GF-D8 (cell line): Measurements from ENCODE around the gene UFC1.

ENCODE experiments used
- DNase-seq: peaks from one replicate; lab custom pipeline; 2025; lab: John Stamatoyannopoulos, UW

Gene UFC1

DNA sequence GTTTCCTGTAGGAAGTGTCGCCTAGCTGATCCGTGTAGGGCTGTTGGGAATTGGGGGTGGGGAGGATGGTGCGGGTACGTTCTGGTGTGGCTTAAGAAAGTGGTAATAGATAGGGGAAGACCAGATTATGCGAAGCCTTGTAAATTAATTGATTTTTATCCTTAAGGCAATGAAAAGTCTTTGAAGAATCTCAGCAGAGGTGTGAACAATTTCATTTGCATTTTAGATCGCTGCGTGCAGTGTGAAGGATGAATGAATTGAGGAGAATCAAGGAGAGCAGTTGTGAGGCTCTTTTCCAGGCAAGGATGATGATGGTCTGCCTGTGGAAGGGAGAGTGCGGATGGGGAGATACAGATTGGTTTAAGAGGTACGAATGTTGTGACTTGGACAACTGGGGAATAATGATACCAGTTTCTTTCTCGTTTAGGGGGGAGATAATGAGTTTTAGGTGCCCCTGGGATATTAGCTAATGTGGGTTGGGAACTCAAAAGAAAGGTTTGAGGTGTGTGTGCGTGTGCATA, 20.5 kb upstream of the UFC1 start:
- no peak for DNase-seq

DNA sequence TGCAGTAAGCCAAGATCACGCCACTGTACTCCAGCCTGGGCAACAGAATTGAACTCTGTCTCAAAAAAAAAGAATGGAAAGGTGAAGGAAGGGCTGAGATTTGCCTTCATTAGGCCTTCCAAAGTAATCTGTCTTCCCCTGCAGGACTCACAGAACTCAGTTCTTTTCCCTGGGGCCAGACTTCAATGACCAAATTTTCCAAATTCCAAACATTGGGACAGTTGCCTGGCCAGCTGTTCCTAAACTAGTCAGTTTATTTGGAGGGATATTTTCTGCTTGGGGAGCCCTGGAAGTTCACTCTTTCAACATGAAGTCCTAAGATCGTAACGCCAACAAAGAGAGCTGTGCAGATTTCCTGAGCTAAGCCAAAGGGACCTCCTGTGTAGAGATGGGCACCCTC, 15.9 kb upstream of the UFC1 start:
- DNase-seq, result no peak

DNA sequence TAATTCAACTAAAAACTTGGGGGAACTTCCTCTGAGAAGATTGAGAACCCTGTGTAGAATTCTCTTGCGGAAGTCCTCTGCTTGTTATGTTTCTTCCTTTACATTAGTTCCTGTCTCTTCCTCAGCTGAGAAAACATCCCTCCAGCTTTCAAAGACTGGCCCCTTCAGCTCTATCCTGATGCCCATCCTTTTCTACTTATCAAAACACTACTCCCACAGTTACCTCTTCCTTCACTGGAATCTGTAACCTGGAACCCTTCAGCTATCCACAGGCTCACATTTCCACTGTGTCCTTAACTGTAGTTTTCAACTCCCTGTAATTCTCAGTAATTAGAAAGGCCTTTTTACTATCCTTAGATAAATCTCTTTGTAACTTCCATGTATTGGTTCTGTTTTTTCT, 15.3 kb upstream of the UFC1 start:
- DNase-seq, result no peak

DNA sequence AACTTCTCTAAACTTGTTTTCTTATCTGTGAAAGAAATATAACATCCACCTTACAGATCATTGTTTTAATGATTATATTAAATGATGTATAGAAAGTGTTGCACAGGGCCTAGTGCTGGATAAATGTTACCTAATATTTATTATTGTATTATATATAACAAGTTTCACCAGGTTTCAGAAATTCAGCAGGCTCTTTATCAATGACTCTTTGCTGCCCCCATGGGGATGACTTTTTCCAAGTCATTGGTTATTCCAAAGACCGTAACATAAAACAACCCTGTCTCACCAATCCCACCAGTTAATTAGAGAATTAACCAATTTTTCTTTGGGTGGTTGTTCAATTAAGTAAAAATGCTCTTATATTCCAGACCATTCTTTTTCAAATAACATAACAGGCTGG, 14.0 kb upstream of the UFC1 start:
- DNase-seq, result peak; percentile 16

DNA sequence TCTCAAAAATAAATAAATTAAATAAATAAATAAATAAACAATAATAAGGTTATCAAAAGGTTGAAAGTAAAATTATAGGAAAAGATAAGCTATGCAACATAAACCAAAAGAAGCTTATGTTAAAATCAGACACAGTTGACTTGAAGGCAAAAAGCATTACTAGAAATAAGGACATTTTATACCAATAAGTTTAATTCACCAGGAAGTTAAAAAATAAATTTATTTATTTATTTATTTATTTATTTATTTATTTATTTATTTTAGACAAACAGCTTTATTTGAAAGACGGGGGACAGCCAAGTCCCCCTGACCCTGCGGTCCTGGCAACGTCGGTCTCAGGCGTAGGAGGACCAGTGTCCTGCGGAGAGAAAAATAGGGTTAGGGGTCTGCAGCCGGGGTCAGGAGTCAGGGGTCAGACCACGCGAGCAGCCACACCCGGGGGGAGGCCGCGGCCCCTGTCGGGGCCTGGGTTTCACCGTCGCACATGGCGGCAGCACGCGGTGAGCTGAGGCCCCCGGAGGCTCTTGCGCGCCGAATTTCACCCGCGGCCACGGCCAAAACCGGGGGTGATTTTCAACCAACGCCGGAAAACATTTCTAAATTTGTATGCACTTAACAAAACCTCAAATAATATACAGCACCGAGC, 12.9 kb upstream of the UFC1 start:
- no peak for DNase-seq

DNA sequence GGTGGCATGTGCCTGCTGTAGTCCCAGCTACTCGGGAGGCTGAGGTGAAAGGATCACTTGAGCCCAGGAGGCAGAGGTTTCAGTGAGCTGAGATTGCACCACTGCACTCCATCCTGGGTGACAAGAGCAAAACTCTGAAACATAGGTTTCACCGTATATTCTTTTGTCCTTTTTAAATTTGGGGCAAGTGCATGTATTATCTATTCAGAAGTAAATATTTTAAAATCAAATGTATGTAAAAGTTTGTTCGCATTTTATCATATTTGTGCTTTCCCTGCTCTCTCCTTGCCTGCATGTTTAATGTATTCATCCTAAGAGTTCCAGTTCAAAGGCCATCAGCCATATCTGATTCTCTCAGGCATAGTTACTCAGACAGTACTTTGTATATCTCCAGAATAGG, 7.9 kb upstream of the UFC1 start:
- no peak for DNase-seq

DNA sequence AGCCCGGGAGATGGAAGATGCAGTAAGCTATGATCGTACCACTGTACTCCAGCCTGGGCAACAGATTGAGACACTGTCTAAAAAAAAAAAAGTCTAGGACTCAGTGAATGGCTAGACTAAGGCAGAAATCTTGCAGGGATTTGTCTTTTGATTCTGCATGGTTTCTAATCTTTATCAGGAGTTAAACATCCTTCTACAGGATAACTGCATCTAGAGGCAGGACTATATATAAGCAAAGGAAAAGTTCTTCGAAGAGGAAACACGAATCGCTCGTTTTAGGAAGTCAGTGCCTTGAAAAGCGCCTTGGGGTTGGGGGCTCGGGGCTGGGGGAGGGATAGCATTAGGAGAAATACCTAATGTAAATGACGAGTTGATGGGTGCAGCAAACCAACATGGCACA, 602 bp upstream of the UFC1 start:
- DNase-seq, result no peak

DNA sequence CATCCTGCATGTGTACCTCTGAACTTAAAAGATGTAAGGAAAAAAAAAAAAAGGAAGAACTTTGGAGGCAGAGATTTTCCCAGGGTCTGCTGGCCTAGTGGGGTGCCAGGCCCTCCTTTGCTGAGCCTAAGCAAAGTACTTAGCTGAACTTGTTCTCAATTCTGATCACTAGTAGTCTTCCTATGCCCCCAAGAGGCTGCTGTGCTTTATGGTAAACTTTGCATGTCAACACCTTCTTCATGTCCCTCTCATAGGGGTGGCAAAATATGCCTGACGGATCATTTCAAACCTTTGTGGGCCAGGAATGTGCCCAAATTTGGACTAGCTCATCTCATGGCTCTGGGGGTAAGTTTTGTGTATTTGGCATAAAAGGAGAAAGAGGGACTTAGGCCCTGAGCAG, 4.1 kb downstream of the UFC1 start:
- DNase-seq, result no peak

DNA sequence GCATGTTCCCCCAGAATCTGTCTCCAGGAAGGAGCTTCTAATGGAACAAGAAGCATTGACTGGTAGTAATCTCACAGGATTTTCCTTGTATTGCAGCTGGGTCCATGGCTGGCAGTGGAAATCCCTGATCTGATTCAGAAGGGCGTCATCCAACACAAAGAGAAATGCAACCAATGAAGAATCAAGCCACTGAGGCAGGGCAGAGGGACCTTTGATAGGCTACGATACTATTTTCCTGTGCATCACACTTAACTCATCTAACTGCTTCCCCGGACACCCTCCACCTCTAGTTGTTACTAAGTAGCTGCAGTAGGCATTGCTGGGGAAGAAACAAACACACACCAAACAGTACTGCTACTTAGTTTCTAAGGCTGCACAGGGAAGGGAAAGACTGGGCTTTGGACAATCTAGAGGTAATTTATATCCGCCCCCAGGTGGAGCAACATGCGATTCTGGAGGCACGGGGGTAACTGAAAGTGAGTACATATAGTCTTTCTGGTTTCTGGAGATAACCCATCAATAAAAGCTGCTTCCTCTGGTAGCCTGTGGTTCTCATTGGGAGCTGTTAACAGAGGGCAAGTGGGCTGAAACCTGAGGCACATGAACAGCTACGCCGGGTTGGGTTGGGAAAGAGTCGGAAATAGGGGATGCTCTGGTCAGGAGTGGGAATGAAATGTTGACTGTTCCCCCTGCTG, 4.7 kb downstream of the UFC1 start:
- no peak for DNase-seq

DNA sequence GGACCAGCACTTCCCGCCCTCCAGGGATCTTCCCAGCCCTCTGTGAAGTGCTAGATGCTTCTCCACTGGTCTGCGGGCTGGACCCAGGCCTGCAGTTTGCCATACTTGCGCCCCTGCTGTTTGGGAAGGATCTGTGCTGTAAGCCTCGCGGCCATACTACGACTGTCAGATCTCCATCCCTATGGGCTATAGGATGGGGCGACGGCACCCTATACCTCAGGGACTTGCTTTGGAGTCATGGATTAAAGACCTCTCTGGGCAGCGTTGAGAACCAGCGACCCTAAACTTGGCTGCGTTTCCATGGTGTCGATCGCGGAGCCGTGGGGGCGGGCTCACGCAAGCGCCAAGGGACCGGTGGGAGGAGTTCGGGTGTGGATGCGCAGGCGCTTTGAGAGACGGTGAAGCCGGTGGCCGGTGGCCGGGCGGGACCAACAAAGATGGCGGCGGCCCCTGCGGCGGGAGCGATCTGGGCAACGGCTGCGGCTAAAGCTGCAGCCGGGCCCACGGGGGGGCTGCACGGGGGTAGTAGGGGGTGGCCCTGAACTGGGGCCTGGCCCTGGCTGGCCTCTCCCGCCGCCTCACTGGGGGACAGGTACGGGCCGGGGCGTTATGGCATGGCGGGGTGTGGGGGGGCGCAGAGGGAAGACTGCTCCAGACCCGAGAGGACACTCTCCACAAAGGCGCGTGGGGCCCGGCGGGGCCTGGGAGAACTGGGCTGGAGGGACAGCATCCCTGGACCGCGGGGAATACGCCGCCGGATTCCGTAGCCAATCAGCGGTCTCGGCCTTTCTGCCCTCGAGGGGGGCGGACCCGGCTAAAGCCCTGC, 5.5 kb downstream of the UFC1 start, which contains the start of gene USP21:
USP21 (plus strand) TSS at position 414 of the 826 bp plus-strand sequence. CDS start 1,141 bp downstream, outside the sequence.
- DNase-seq, result peak; percentile 69

DNA sequence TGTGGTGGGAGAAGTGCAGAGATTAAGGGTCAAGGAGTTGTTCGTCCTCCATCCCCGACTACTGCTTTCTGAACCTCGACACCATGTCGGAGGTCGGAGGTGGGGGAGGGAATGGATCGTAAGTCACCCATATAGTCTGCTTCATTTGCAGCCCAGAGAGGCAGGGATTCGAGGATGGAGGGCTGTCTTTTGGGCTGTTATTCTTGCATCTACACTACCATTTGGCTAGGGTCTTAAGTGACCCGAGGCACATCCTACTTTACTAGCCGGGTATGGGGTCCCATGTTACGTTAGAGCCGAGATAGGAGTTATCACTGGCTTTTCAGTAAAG, 6.1 kb downstream of the UFC1 start:
- DNase-seq, result no peak

DNA sequence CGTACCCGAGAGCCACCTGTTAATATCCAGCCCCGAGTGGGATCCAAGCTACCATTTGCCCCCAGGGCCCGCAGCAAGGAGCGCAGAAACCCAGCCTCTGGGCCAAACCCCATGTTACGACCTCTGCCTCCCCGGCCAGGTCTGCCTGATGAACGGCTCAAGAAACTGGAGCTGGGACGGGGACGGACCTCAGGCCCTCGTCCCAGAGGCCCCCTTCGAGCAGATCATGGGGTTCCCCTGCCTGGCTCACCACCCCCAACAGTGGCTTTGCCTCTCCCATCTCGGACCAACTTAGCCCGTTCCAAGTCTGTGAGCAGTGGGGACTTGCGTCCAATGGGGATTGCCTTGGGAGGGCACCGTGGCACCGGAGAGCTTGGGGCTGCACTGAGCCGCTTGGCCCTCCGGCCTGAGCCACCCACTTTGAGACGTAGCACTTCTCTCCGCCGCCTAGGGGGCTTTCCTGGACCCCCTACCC, 6.9 kb downstream of the UFC1 start:
- no peak for DNase-seq

DNA sequence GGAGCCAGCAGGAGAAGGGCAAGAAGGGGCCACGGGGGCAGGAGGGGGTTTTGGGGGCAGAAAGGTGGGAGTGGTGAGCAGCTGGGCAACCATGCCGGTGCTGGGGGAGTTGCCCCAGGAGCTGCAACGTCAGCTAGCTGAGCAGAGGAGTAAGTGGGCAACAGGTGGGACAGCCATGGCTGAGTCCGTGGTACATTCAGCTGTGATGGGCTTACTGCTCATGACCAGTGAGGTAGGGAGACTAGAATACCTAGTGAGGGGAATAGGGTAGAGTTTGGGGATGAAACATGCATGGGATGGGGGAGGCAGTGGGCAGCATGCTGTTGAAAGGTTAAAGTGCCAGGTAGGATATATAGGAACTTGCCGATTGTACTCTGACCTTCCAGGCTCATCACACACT, 7.9 kb downstream of the UFC1 start:
- no peak for DNase-seq

DNA sequence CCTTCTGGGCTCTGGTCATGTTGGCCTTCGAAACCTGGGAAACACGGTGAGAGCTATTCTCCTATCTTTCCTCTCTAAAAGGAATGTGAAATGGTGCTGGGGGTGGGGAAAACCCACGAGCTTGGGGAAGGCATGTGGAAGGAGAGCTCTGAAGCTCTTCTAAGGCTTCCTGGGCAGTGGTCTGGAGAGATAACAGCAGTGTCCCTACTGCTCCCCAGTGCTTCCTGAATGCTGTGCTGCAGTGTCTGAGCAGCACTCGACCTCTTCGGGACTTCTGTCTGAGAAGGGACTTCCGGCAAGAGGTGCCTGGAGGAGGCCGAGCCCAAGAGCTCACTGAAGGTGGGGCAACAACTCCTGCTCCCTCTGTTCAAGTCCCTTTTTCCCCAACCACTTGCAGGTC, 8.3 kb downstream of the UFC1 start:
- no peak for DNase-seq

DNA sequence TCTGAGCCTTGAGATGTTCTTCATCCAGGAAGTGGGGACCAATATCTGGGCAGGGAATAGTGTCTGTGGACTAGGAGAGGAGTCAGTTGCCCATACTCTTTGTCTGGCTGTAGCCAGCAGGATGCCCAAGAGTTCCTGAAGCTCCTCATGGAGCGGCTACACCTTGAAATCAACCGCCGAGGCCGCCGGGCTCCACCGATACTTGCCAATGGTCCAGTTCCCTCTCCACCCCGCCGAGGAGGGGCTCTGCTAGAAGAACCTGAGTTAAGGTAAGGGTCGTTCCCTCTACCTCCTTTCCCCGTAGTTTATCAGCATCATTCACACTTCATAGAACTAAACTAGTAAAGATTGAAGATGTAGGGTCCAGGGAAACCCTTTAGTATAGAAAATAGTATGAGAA, 9.0 kb downstream of the UFC1 start:
- no peak for DNase-seq

DNA sequence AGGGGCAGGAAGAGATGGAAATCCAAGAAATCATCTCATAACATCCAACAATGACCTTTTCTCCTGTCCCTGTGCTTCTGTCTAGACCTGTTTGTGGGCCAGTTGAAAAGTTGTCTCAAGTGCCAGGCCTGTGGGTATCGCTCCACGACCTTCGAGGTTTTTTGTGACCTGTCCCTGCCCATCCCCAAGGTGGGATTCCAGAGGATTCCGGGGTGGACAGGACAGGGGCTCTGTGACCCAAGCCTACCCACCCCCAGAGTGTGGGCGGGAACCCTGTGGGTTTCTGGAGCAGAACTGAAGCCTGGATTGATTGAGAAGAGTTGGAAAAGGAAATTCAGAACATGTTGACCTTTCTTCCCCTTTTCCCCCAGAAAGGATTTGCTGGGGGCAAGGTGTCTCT, 10.0 kb downstream of the UFC1 start:
- no peak for DNase-seq

DNA sequence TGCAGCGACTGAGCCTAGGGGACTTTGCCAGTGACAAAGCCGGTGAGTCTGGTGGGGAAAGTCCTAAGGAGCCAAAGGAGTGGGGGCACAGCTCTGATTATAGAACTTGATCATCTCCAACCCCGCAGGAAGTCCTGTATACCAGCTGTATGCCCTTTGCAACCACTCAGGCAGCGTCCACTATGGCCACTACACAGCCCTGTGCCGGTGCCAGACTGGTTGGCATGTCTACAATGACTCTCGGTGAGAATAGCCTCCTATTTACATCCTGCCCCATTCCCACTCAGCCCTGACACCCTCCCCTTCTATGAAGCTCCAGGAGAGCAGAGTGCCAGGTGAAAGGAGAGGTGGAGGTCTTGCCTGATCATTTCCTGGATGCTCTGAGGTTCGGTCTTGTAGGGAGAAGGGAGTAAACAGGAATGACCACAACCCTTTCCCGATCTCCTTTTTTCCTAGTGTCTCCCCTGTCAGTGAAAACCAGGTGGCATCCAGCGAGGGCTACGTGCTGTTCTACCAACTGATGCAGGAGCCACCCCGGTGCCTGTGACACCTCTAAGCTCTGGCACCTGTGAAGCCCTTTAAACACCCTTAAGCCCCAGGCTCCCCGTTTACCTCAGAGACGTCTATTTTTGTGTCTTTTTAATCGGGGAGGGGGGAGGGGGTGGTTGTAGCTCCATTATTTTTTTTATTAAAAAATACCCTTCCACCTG, 11.3 kb downstream of the UFC1 start:
- no peak for DNase-seq

DNA sequence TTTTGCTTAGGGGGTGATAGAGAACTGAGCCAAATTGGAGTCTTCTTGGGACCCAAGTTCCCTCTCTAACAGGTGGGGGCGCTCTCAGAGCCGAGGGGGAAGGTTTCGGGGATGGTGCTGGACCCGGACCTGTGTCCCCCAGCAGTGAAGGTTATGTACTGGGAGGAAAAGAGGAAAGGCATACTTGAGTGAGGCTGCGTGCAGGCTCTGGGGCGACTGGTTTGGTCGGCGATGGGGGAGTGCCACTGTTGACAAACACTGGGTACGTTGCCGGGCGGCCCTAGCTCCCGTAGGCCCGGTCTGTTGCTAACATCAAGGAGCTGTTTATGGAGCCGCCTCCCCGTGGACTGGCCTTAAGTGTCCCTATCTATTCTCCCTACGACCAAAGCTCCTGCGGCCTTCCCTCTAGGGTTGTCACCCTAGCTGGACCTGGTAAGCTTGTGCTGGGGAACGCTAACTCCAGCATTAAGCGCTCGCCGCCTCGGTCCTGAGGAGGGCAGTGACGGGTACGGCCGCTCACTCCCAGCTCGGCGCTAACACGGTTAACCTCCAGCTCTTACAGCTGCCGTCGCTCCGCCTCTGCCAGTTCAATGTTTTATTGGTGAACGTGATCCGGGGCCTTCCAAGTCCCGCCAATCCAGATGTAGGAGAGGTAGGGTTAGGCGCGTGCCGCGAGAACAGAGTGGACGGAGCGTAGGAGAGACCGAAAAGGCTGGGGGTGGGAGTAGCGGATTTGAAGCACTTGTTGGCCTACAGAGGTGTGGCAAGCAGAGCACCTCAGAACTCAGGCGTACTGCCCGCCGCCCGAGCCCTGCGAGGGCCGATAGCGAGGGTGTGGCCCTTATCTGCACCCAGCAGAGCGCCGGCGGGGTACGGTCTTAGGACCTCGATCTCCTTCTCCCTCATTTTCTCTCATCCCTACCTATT, 12.2 kb downstream of the UFC1 start, which contains the start of gene PPOX:
PPOX (plus strand) TSS at position 685 of the 927 bp plus-strand sequence. CDS start 422 bp downstream, outside the sequence.
- peak; percentile 94 for DNase-seq

DNA sequence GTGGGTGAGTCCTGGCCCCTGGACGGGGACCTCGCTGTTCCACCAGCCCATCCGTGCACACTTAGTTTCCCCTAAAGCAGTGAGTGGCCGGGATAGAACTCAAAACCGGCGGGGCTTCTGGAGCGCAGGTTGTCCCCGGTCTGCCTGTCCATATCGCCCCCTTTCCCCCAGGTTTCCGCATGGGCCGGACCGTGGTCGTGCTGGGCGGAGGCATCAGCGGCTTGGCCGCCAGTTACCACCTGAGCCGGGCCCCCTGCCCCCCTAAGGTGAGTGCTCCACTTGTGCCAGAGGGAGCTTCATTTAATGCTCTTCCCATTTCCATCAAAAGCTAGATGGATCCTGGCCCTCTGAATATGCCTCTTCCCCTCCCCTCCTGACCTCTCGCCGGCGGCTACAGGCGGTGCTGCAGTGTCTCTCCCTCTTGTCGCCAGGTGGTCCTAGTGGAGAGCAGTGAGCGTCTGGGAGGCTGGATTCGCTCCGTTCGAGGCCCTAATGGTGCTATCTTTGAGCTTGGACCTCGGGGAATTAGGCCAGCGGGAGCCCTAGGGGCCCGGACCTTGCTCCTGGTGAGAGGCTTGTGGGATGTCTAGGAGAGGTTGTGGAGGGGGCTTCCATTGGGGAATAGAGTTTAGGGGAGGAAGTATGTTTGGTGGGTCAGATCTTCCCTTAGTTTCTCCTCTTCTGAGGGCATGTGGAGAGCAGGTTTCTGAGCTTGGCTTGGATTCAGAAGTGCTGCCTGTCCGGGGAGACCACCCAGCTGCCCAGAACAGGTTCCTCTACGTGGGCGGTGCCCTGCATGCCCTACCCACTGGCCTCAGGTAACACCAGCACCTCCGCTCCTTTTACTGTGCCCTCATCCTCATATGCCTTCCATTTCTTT, 13.1 kb downstream of the UFC1 start:
- DNase-seq, result no peak

DNA sequence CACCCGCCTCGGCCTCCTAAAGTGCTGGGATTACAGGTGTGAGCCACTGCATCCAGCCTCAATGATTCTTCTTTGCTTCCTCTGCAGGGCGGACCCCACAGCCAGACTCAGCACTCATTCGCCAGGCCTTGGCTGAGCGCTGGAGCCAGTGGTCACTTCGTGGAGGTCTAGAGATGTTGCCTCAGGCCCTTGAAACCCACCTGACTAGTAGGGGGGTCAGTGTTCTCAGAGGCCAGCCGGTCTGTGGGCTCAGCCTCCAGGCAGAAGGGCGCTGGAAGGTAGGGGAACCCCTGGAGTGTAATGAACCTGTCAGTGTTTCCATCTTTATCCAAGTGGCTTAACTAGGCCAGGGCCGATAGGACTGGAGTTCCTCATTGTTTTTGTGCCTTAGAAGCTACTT, 15.1 kb downstream of the UFC1 start:
- DNase-seq, result no peak
